K562 (cell line): ENCODE measurements around the gene PPP1R36.

Experiments used
- ATF2 ChIP-seq: sonication (generic); formaldehyde crosslinking; IDR thresholded peaks from 2 replicates; pipeline ENCODE4 v1.8.1; 2022; ENCODE audit warnings: missing genetic modification reagents
- EGR1 ChIP-seq: fragments of 450-650 bp; conservative IDR thresholded peaks from 2 replicates; pipeline ENCODE4 v1.6.1; 2017; ENCODE audit warnings: mild to moderate bottlenecking
- ETS1 ChIP-seq: conservative IDR thresholded peaks from 2 replicates; pipeline ENCODE4 v1.6.1; 2011; ENCODE audit warnings: low read depth, mild to moderate bottlenecking, low read length; ENCODE audit not compliant: control insufficient read depth
- HOXB6 ChIP-seq: fragments of 250-450 bp; sonication (Bioruptor Pico); IDR thresholded peaks from 2 replicates; pipeline ENCODE4 v1.5.1; 2022; ENCODE audit warnings: mild to moderate bottlenecking, borderline replicate concordance
- MYNN ChIP-seq, 2 experiments: sonication (generic); formaldehyde crosslinking in 1 of 2; IDR thresholded peaks; 2 replicates each; pipeline versions ENCODE4 v1.5.0 to v1.6.1; 2016 to 2020; ENCODE audit warnings: antibody characterized with exemption in 1 of 2, missing genetic modification reagents in 1 of 2
- POLR2AphosphoS2 ChIP-seq: IDR thresholded peaks from 2 replicates; pipeline ENCODE4 v1.6.1; 2012; ENCODE audit warnings: low read length, improper control_type of control experiment
- SMARCC2 ChIP-seq: fragments of 450-650 bp; IDR thresholded peaks from 2 replicates; pipeline ENCODE4 v1.6.1; 2017; ENCODE audit warnings: antibody characterized with exemption, moderate library complexity, mild to moderate bottlenecking, low read depth
- TBL1XR1 ChIP-seq, 2 experiments: IDR thresholded peaks; 2 replicates each; pipeline ENCODE4 v1.6.1; 2012; ENCODE audit warnings: improper control_type of control experiment in 2 of 2, low read length in 2 of 2, mild to moderate bottlenecking in 1 of 2
- ZNF184 ChIP-seq: sonication (generic); formaldehyde crosslinking; IDR thresholded peaks from 2 replicates; pipeline ENCODE4 v1.5.0; 2020; ENCODE audit warnings: missing genetic modification reagents
- ZNF41 ChIP-seq: fragments of 250-450 bp; sonication (Bioruptor Pico); conservative IDR thresholded peaks from 2 replicates; pipeline ENCODE4 v1.4.0; 2020; ENCODE audit warnings: mild to moderate bottlenecking
- TF ChIP-seq, protein P1 (sequence below), 3 experiments: IDR thresholded peaks in 2 of 3; conservative IDR thresholded peaks in 1 of 3; 2 replicates each; pipeline ENCODE4 v1.5.1; 2011 to 2012; ENCODE audit warnings: low read length in 3 of 3, mild to moderate bottlenecking in 3 of 3, control low read depth in 2 of 3, improper control_type of control experiment in 1 of 3, inconsistent platforms in 1 of 3, low read depth in 1 of 3, mixed read lengths in 1 of 3, moderate library complexity in 1 of 3; ENCODE audit not compliant: insufficient read depth in 2 of 3
- TF ChIP-seq, protein P2 (sequence below): fragments of 450-650 bp; IDR thresholded peaks from 2 replicates; pipeline ENCODE4 v1.7.0; 2016; ENCODE audit warnings: borderline replicate concordance

GRCh38 chr14:64580467-64580866 lies 30.7 kb downstream of the PPP1R36 start:
- TF ChIP-seq MYNN (IDR thresholded peaks at IDR 0.05), result no peak
- no peak for TF ChIP-seq MYNN (CRISPR knock-in tag; IDR thresholded peaks at IDR 0.05)
- TF ChIP-seq TBL1XR1 (IDR thresholded peaks at IDR 0.05; ENCODE audit: low read length in 2 of 2), result no peak
- TF ChIP-seq, protein P1, sequence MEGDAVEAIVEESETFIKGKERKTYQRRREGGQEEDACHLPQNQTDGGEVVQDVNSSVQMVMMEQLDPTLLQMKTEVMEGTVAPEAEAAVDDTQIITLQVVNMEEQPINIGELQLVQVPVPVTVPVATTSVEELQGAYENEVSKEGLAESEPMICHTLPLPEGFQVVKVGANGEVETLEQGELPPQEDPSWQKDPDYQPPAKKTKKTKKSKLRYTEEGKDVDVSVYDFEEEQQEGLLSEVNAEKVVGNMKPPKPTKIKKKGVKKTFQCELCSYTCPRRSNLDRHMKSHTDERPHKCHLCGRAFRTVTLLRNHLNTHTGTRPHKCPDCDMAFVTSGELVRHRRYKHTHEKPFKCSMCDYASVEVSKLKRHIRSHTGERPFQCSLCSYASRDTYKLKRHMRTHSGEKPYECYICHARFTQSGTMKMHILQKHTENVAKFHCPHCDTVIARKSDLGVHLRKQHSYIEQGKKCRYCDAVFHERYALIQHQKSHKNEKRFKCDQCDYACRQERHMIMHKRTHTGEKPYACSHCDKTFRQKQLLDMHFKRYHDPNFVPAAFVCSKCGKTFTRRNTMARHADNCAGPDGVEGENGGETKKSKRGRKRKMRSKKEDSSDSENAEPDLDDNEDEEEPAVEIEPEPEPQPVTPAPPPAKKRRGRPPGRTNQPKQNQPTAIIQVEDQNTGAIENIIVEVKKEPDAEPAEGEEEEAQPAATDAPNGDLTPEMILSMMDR (IDR thresholded peaks at IDR 0.05 in 2 of 3, conservative IDR thresholded peaks at IDR 0.05 in 1 of 3; ENCODE audit: insufficient read depth in 2 of 3, low read depth in 1 of 3, low read length in 3 of 3), result no peak
- no peak for TF ChIP-seq EGR1
- TF ChIP-seq ZNF41 (CRISPR knock-in tag), result no peak
- TF ChIP-seq ETS1, result no peak
- no peak for TF ChIP-seq POLR2AphosphoS2
- no peak for TF ChIP-seq ATF2 (CRISPR knock-in tag)
- no peak for TF ChIP-seq HOXB6
- TF ChIP-seq, protein P2, sequence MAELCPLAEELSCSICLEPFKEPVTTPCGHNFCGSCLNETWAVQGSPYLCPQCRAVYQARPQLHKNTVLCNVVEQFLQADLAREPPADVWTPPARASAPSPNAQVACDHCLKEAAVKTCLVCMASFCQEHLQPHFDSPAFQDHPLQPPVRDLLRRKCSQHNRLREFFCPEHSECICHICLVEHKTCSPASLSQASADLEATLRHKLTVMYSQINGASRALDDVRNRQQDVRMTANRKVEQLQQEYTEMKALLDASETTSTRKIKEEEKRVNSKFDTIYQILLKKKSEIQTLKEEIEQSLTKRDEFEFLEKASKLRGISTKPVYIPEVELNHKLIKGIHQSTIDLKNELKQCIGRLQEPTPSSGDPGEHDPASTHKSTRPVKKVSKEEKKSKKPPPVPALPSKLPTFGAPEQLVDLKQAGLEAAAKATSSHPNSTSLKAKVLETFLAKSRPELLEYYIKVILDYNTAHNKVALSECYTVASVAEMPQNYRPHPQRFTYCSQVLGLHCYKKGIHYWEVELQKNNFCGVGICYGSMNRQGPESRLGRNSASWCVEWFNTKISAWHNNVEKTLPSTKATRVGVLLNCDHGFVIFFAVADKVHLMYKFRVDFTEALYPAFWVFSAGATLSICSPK, result no peak
- no peak for TF ChIP-seq ZNF184 (CRISPR knock-in tag)
- no peak for TF ChIP-seq SMARCC2
